WTC11 (cell line): Measurements from ENCODE around the gene PTGDR. TPM values are rescaled to one million over a fixed set of nuclear protein-coding genes. Genes with fewer than 3 reads are reported as not detected.

Source experiments
- ATAC-seq: fragments of 200-7000 bp; cut with Tn5 transposase; 2 replicates; pipeline ENCODE4 v1.10.0; 2021; ENCODE audit warnings: mild to moderate bottlenecking, moderate library complexity
- CTCF ChIA-PET: fragments of 300-600 bp; sonication (Branson Sonifier 250); formaldehyde crosslinking; loops from one replicate; lab custom pipeline; 2021; ENCODE audit warnings: antibody characterized with exemption; lab: Charles Lee
- POLR2A ChIA-PET: fragments of 350-600 bp; sonication (Branson Sonifier 250); formaldehyde crosslinking; loops from one replicate; lab custom pipeline; 2021; ENCODE audit warnings: antibody characterized with exemption; lab: Charles Lee
- DNase-seq: peaks from one replicate; pipeline ENCODE4 v3.0.0; 2021; ENCODE audit warnings: low spot score
- H3K27ac Mint-ChIP-seq: 2 replicates; pipeline ENCODE4 v1.8.0; 2021; ENCODE audit warnings: mixed read lengths
- H3K27me3 Mint-ChIP-seq: 2 replicates; pipeline ENCODE4 v1.8.0; 2021; ENCODE audit warnings: low read depth, mild to moderate bottlenecking, moderate library complexity, mixed read lengths
- H3K36me3 Mint-ChIP-seq: 2 replicates; pipeline ENCODE4 v1.8.0; 2021; ENCODE audit warnings: mixed read lengths
- H3K4me1 Mint-ChIP-seq: 2 replicates; pipeline ENCODE4 v1.8.0; 2022; ENCODE audit warnings: mixed read lengths
- H3K4me3 Mint-ChIP-seq: 2 replicates; pipeline ENCODE4 v1.8.0; 2021; ENCODE audit warnings: mild to moderate bottlenecking, moderate library complexity, mixed read lengths
- H3K9me3 Mint-ChIP-seq: 2 replicates; pipeline ENCODE4 v1.8.0; 2021; ENCODE audit warnings: mixed read lengths
- ARID4B ChIP-seq: sonication (generic); formaldehyde crosslinking; IDR thresholded peaks from 2 replicates; pipeline ENCODE4 v1.8.0; 2023; ENCODE audit warnings: missing genetic modification reagents, mild to moderate bottlenecking, borderline replicate concordance
- ATF1 ChIP-seq: sonication (generic); formaldehyde crosslinking; IDR thresholded peaks from 2 replicates; pipeline ENCODE4 v1.8.1; 2023; ENCODE audit warnings: mild to moderate bottlenecking, moderate library complexity, missing genetic modification reagents
- ATF3 ChIP-seq: sonication (generic); formaldehyde crosslinking; conservative IDR thresholded peaks from 2 replicates; pipeline ENCODE4 v1.8.1; 2022; ENCODE audit warnings: mild to moderate bottlenecking, missing genetic modification reagents
- ATF6 ChIP-seq: sonication (generic); formaldehyde crosslinking; IDR thresholded peaks from 2 replicates; pipeline ENCODE4 v1.8.1; 2023; ENCODE audit warnings: mild to moderate bottlenecking, missing genetic modification reagents
- CREM ChIP-seq: sonication (generic); formaldehyde crosslinking; IDR thresholded peaks from 2 replicates; pipeline ENCODE4 v1.8.1; 2022; ENCODE audit warnings: mild to moderate bottlenecking, missing genetic modification reagents, moderate library complexity
- E2F4 ChIP-seq: sonication (generic); formaldehyde crosslinking; IDR thresholded peaks from 2 replicates; pipeline ENCODE4 v1.8.1; 2022; ENCODE audit warnings: low read depth, mild to moderate bottlenecking, moderate library complexity, missing genetic modification reagents, borderline replicate concordance
- E2F5 ChIP-seq: sonication (generic); formaldehyde crosslinking; IDR thresholded peaks from 2 replicates; pipeline ENCODE4 v1.8.1; 2022; ENCODE audit warnings: mild to moderate bottlenecking, moderate library complexity, missing genetic modification reagents
- ELF4 ChIP-seq: sonication (generic); formaldehyde crosslinking; IDR thresholded peaks from 2 replicates; pipeline ENCODE4 v1.8.1; 2022; ENCODE audit warnings: low read depth, mild to moderate bottlenecking, moderate library complexity, missing genetic modification reagents
- ETV6 ChIP-seq: sonication (generic); formaldehyde crosslinking; IDR thresholded peaks from 2 replicates; pipeline ENCODE4 v1.8.1; 2022; ENCODE audit warnings: mild to moderate bottlenecking, missing genetic modification reagents
- FOXJ3 ChIP-seq: sonication (generic); formaldehyde crosslinking; IDR thresholded peaks from 2 replicates; pipeline ENCODE4 v1.9.0; 2021; ENCODE audit warnings: missing genetic modification reagents, mild to moderate bottlenecking, borderline replicate concordance
- JAZF1 ChIP-seq: fragments of 250-450 bp; sonication (Bioruptor Pico); IDR thresholded peaks from 2 replicates; pipeline ENCODE4 v1.9.0; 2021; ENCODE audit warnings: moderate library complexity, mild to moderate bottlenecking, inconsistent platforms
- MLX ChIP-seq: sonication (generic); formaldehyde crosslinking; IDR thresholded peaks from 2 replicates; pipeline ENCODE4 v1.8.1; 2023; ENCODE audit warnings: mild to moderate bottlenecking, missing genetic modification reagents, moderate library complexity
- NFATC4 ChIP-seq: fragments of 250-450 bp; sonication (Bioruptor Pico); IDR thresholded peaks from 2 replicates; pipeline ENCODE4 v1.9.0; 2021; ENCODE audit warnings: mild to moderate bottlenecking
- NFE2L1 ChIP-seq: sonication (generic); formaldehyde crosslinking; IDR thresholded peaks from 2 replicates; pipeline ENCODE4 v1.8.1; 2023; ENCODE audit warnings: missing genetic modification reagents
- NR3C1 ChIP-seq: sonication (generic); formaldehyde crosslinking; conservative IDR thresholded peaks from 2 replicates; pipeline ENCODE4 v1.8.1; 2023; ENCODE audit warnings: low read depth, mild to moderate bottlenecking, missing genetic modification reagents
- SMAD4 ChIP-seq: sonication (generic); formaldehyde crosslinking; IDR thresholded peaks from 2 replicates; pipeline ENCODE4 v1.8.0; 2022; ENCODE audit warnings: mild to moderate bottlenecking, missing genetic modification reagents
- SOX15 ChIP-seq: fragments of 250-450 bp; sonication (Bioruptor Pico); IDR thresholded peaks from 2 replicates; pipeline ENCODE4 v1.9.0; 2021; ENCODE audit warnings: mild to moderate bottlenecking
- TCF7 ChIP-seq: sonication (generic); formaldehyde crosslinking; IDR thresholded peaks from 2 replicates; pipeline ENCODE4 v1.8.0; 2022; ENCODE audit warnings: mild to moderate bottlenecking, low read depth, missing genetic modification reagents, moderate library complexity
- TEAD1 ChIP-seq: sonication (generic); formaldehyde crosslinking; IDR thresholded peaks from 2 replicates; pipeline ENCODE4 v1.8.0; 2022; ENCODE audit warnings: mild to moderate bottlenecking, missing genetic modification reagents
- TEAD4 ChIP-seq: sonication (generic); formaldehyde crosslinking; IDR thresholded peaks from 2 replicates; pipeline ENCODE4 v1.8.0; 2022; ENCODE audit warnings: mild to moderate bottlenecking, missing genetic modification reagents
- TP53 ChIP-seq: sonication (generic); formaldehyde crosslinking; IDR thresholded peaks from 2 replicates; pipeline ENCODE4 v1.8.1; 2023; ENCODE audit warnings: mild to moderate bottlenecking, missing genetic modification reagents
- ZNF219 ChIP-seq: sonication (generic); formaldehyde crosslinking; IDR thresholded peaks from 2 replicates; pipeline ENCODE4 v1.8.0; 2023; ENCODE audit warnings: missing genetic modification reagents, mild to moderate bottlenecking, borderline replicate concordance
- ZNF671 ChIP-seq: fragments of 250-450 bp; sonication (Bioruptor Pico); IDR thresholded peaks from 2 replicates; pipeline ENCODE4 v1.8.0; 2021; ENCODE audit warnings: mild to moderate bottlenecking
- ZSCAN18 ChIP-seq: fragments of 250-450 bp; sonication (Bioruptor Pico); IDR thresholded peaks from 2 replicates; pipeline ENCODE4 v2.1.2; 2022; ENCODE audit warnings: mild to moderate bottlenecking, moderate library complexity
- total RNA-seq: library from RNA; stranded (reverse); gene quantifications from 3 replicates; pipeline ENCODE4 v1.2.3, GENCODE V29; 2021

The PTGDR gene
- total RNA-seq, 1 experiment from 2014 or later, result 0.24 TPM

- Mint-ChIP-seq H3K27me3 (no peaks in the 10 kb centered on the region), H3K4me1 (peaks cover 20% of the 10 kb centered on the region), H3K9me3 (no peaks in the 10 kb centered on the region), H3K36me3 (no peaks in the 10 kb centered on the region), H3K4me3 (no peak overlapping the region), H3K27ac (peak overlapping the region; percentile 21; the same call in 1 of the 2 replicates)
- DNase-seq (no peak), ATAC-seq (peak; percentile 41)
- CTCF ChIA-PET, result no interaction called here
- POLR2A ChIA-PET, result no interaction called here
- no peak for TF ChIP-seq ATF1 (CRISPR knock-in tag)
- TF ChIP-seq NFE2L1 (CRISPR knock-in tag), result no peak
- no peak for TF ChIP-seq TP53 (CRISPR knock-in tag)
- no peak for TF ChIP-seq ZNF219
- no peak for TF ChIP-seq TEAD4
- no peak for TF ChIP-seq TEAD1 (CRISPR knock-in tag)
- TF ChIP-seq ELF4 (CRISPR knock-in tag), result no peak
- no peak for TF ChIP-seq ZSCAN18 (CRISPR knock-in tag)
- no peak for TF ChIP-seq ARID4B (CRISPR knock-in tag)
- TF ChIP-seq JAZF1 (CRISPR knock-in tag), result no peak
- TF ChIP-seq NFATC4 (CRISPR knock-in tag), result no peak
- no peak for TF ChIP-seq CREM (CRISPR knock-in tag)
- no peak for TF ChIP-seq SMAD4
- TF ChIP-seq ATF3 (CRISPR knock-in tag), result no peak
- no peak for TF ChIP-seq ATF6
- TF ChIP-seq SOX15 (CRISPR knock-in tag), result no peak
- TF ChIP-seq ZNF671, result no peak
- no peak for TF ChIP-seq MLX (CRISPR knock-in tag)
Measured at GRCh38 chr14:52235866-52236510, 31.5 kb upstream of the PTGDR start.

GRCh38 chr14:52238682-52239081 is 28.8 kb upstream of the PTGDR start:
- CTCF ChIA-PET, result no interaction called here
- TF ChIP-seq E2F4, result no peak
- TF ChIP-seq FOXJ3, result no peak
- TF ChIP-seq TCF7 (CRISPR knock-in tag), result no peak
- no peak for TF ChIP-seq ATF6
- TF ChIP-seq E2F5 (CRISPR knock-in tag), result no peak
- no peak for TF ChIP-seq ETV6 (CRISPR knock-in tag)
- no peak for TF ChIP-seq NR3C1 (CRISPR knock-in tag)

More at GRCh38 chr14:52238682-52239081, 28.8 kb upstream of the PTGDR start:
- Mint-ChIP-seq H3K27me3 (no peaks in the 10 kb centered on the region), H3K4me1 (peaks cover 23% of the 10 kb centered on the region), H3K4me3 (no peak overlapping the region), H3K27ac (no peak overlapping the region), H3K36me3 (no peaks in the 10 kb centered on the region), H3K9me3 (no peaks in the 10 kb centered on the region)
- POLR2A ChIA-PET, result no interaction called here
- ATAC-seq (no peak), DNase-seq (no peak)
